IMR-90 (cell line): Measurements from ENCODE around the gene SLC66A2. TPM values are rescaled to one million over a fixed set of nuclear protein-coding genes. Genes with fewer than 3 reads are reported as not detected.

ENCODE experiments used
- ATAC-seq: fragments of 200-7000 bp; cut with Tn5 transposase; 2 replicates; pipeline ENCODE4 v1.9.1; 2020; ENCODE audit warnings: low read depth, mild to moderate bottlenecking, moderate library complexity
- BruUV-seq: library from RNA; stranded (reverse); fragments of 400-500 nt; replicated peaks from 2 replicates; lab custom pipeline; 2021; lab: Mats Ljungman, UMichigan
- CTCF ChIA-PET: fragments of 300-600 bp; formaldehyde crosslinking; extraction: SDS; loops from one replicate; lab custom pipeline; 2021; ENCODE audit warnings: antibody characterized with exemption; lab: Yijun Ruan, JAX
- POLR2A ChIA-PET: fragments of 300-600 bp; sonication (Branson Sonifier 250); formaldehyde crosslinking; loops from one replicate; lab custom pipeline; 2022; ENCODE audit warnings: antibody characterized with exemption; ENCODE audit not compliant: unreplicated experiment; lab: Charles Lee
- DNase-seq: peaks from one replicate; pipeline ENCODE4 v3.0.0; 2013
- H2AFZ ChIP-seq: replicated peaks from 2 replicates; pipeline ENCODE3; 2013; ENCODE audit warnings: low read length, mild to moderate bottlenecking; ENCODE audit not compliant: poor library complexity
- H2AK5ac ChIP-seq: 2 replicates; pipeline ENCODE4 v1.6.1; 2013; ENCODE audit warnings: low read depth, low read length, inconsistent platforms
- H2AK9ac ChIP-seq: replicated peaks from 2 replicates; pipeline ENCODE3; 2013; ENCODE audit warnings: mild to moderate bottlenecking, low read depth, low read length, moderate library complexity; ENCODE audit not compliant: poor library complexity
- H2BK120ac ChIP-seq: 2 replicates; pipeline ENCODE4 v1.6.1; 2013; ENCODE audit warnings: low read depth, low read length, inconsistent platforms
- H2BK15ac ChIP-seq: 3 replicates; pipeline ENCODE4 v1.6.1; 2013; ENCODE audit warnings: low read depth, low read length, inconsistent platforms
- H2BK20ac ChIP-seq: 2 replicates; pipeline ENCODE4 v1.6.1; 2013; ENCODE audit warnings: low read depth, mild to moderate bottlenecking, inconsistent platforms, low read length, moderate library complexity
- H2BK5ac ChIP-seq: 2 replicates; pipeline ENCODE4 v1.6.1; 2013; ENCODE audit warnings: mild to moderate bottlenecking, low read depth, low read length, inconsistent platforms; ENCODE audit not compliant: poor library complexity, severe bottlenecking
- H3K14ac ChIP-seq: replicated peaks from 2 replicates; pipeline ENCODE4 v1.6.1; 2013; ENCODE audit warnings: low read depth, low read length, inconsistent platforms
- H3K18ac ChIP-seq: 2 replicates; pipeline ENCODE4 v1.6.1; 2013; ENCODE audit warnings: low read depth, low read length, control low read depth
- H3K23ac ChIP-seq: 2 replicates; pipeline ENCODE4 v1.6.1; 2013; ENCODE audit warnings: low read depth, low read length, inconsistent platforms
- H3K27ac ChIP-seq: 2 replicates; pipeline ENCODE4 v1.5.1; 2013; ENCODE audit warnings: mild to moderate bottlenecking, control low read depth, low read length; ENCODE audit not compliant: insufficient read depth
- H3K27me3 ChIP-seq: 2 replicates; pipeline ENCODE4 v1.6.1; 2013; ENCODE audit warnings: low read length; ENCODE audit not compliant: control insufficient read depth, insufficient read depth
- H3K36me3 ChIP-seq: 2 replicates; pipeline ENCODE4 v1.6.1; 2013; ENCODE audit warnings: low read length, mixed read lengths; ENCODE audit not compliant: control insufficient read depth, insufficient read depth
- H3K4ac ChIP-seq: 2 replicates; pipeline ENCODE4 v1.6.1; 2013; ENCODE audit warnings: low read depth, low read length, inconsistent platforms
- H3K4me1 ChIP-seq: 2 replicates; pipeline ENCODE4 v1.6.1; 2013; ENCODE audit warnings: low read length, mixed read lengths; ENCODE audit not compliant: control insufficient read depth, insufficient read depth
- H3K4me2 ChIP-seq: 2 replicates; pipeline ENCODE4 v1.6.1; 2013; ENCODE audit warnings: low read depth, mild to moderate bottlenecking, control low read depth, low read length, moderate library complexity
- H3K4me3 ChIP-seq: 2 replicates; pipeline ENCODE4 v1.5.1; 2013; ENCODE audit warnings: low read depth, mild to moderate bottlenecking, control low read depth, low read length, moderate library complexity; ENCODE audit not compliant: insufficient read depth
- H3K56ac ChIP-seq: 2 replicates; pipeline ENCODE4 v1.6.1; 2013; ENCODE audit warnings: low read length, inconsistent platforms; ENCODE audit not compliant: insufficient read depth; ENCODE audit errors: extremely low read depth
- H3K79me1 ChIP-seq, 2 experiments: 2 replicates each; pipeline ENCODE4 v1.6.1; 2013; ENCODE audit warnings: low read length in 2 of 2, inconsistent platforms in 1 of 2, low read depth in 1 of 2
- H3K9ac ChIP-seq: 2 replicates; pipeline ENCODE4 v1.6.1; 2013; ENCODE audit warnings: low read depth, low read length, control low read depth
- H3K9me1 ChIP-seq: 2 replicates; pipeline ENCODE4 v1.6.1; 2013; ENCODE audit warnings: low read length, inconsistent platforms; ENCODE audit not compliant: insufficient read depth
- H3K9me3 ChIP-seq: 2 replicates; pipeline ENCODE4 v1.6.1; 2013; ENCODE audit warnings: low read length; ENCODE audit not compliant: control insufficient read depth, insufficient read depth
- H4K20me1 ChIP-seq: 2 replicates; pipeline ENCODE4 v1.6.1; 2013; ENCODE audit warnings: low read length, inconsistent platforms; ENCODE audit not compliant: insufficient read depth
- H4K5ac ChIP-seq: 2 replicates; pipeline ENCODE4 v1.6.1; 2013; ENCODE audit warnings: mild to moderate bottlenecking, low read depth, low read length, control low read depth
- H4K8ac ChIP-seq, 2 experiments: 2 replicates each; pipeline ENCODE4 v1.6.1; 2013; ENCODE audit warnings: low read depth in 2 of 2, low read length in 2 of 2, control low read depth in 1 of 2, inconsistent platforms in 1 of 2
- H4K91ac ChIP-seq: 2 replicates; pipeline ENCODE4 v1.6.1; 2013; ENCODE audit warnings: low read depth, low read length, inconsistent platforms; ENCODE audit not compliant: insufficient read depth
- BHLHE40 ChIP-seq: fragments of 150-350 bp; IDR thresholded peaks from 2 replicates; pipeline ENCODE4 v1.6.1; 2016; ENCODE audit warnings: mild to moderate bottlenecking, low read depth, low read length
- MXI1 ChIP-seq: IDR thresholded peaks from 2 replicates; pipeline ENCODE4 v1.6.1; 2012; ENCODE audit warnings: low read depth, mild to moderate bottlenecking, low read length, moderate library complexity, borderline replicate concordance
- NFE2L2 ChIP-seq: fragments of 150-350 bp; IDR thresholded peaks from 2 replicates; pipeline ENCODE4 v1.6.1; 2016; ENCODE audit warnings: low read depth, mild to moderate bottlenecking, low read length
- POLR2A ChIP-seq: IDR thresholded peaks from 2 replicates; pipeline ENCODE4 v1.6.1; 2012; ENCODE audit warnings: mild to moderate bottlenecking, low read depth, low read length
- RAD21 ChIP-seq: IDR thresholded peaks from 2 replicates; pipeline ENCODE4 v1.6.1; 2012; ENCODE audit warnings: low read length, improper control_type of control experiment
- WGBS, 2 experiments: methylation state at CpG; one replicate each; pipeline versions ENCODE4 v1.1.5 to v1.1.7; 2013; ENCODE audit warnings: missing lambda C conversion rate in 2 of 2; ENCODE audit not compliant: insufficient read length in 1 of 2; ENCODE audit errors: extremely low coverage in 2 of 2; 5-methylcytosine and 5-hydroxymethylcytosine counted together
- dilution Hi-C: fragments of 300-500 bp; cut with HindIII; formaldehyde crosslinking; loops from one replicate; pipeline ENCODE4 v1.14.3; 2018; ENCODE audit warnings: low sequenced_read_pairs; ENCODE audit not compliant: unreplicated experiment
- in situ Hi-C: fragments of 300-500 bp; cut with MboI; formaldehyde crosslinking; loops from 3 replicates; pipeline ENCODE4 v1.14.3; 2019; ENCODE audit warnings: low sequenced_read_pairs, inconsistent platforms, mixed read lengths
- intact Hi-C: fragments of 100-400 bp; cut with micrococcal nuclease; formaldehyde crosslinking; loops from 2 replicates; pipeline ENCODE4 v1.10.0; 2022
- polyA plus RNA-seq, 3 experiments: library from polyadenylated mRNA; depleted of rRNA; stranded (reverse); fragments of >200 nt; gene quantifications; 2 replicates each; pipeline ENCODE4 v1.2.3, GENCODE V29; 2012; ENCODE audit warnings: low replicate concordance in 1 of 3
- total RNA-seq: library from RNA; depleted of rRNA; stranded (reverse); fragments of >200 nt; gene quantifications from 2 replicates; pipeline ENCODE4 v1.2.3, GENCODE V29; 2012
- TF ChIP-seq, protein P1 (sequence below): fragments of 150-350 bp; IDR thresholded peaks from 2 replicates; pipeline ENCODE4 v1.6.1; 2017; ENCODE audit warnings: mild to moderate bottlenecking, antibody characterized with exemption, low read length, low read depth
- TF ChIP-seq, protein P2 (sequence below): fragments of 150-350 bp; IDR thresholded peaks from 2 replicates; pipeline ENCODE4 v1.6.1; 2016; ENCODE audit warnings: low read depth, mild to moderate bottlenecking, low read length, moderate library complexity, borderline replicate concordance

The SLC66A2 gene
- total and polyA plus RNA-seq, 2 of the 4 experiments (the other 2 are of a cell fraction) = 17.6 to 23.5 TPM

DNA sequence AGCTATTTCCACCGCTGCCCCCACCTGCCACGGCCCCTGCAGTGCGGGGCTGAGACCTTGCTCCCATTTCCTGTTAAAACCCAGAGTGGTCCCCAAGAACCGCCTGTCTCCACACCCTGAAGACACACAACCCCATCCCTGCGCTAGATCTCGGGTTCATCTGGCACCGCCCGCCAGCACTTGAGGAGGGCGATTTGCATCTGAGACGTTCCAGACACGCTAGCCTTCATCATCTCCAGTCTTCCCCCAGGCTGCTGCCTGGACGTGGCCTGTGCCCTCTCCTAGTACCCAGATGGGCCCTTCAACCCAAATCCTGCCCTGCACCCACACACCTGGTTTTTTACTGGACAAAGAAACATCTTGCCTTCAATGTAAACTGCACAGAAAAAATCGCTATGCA lies 49.8 kb downstream of the SLC66A2 start:
- TF ChIP-seq POLR2A = no peak
- TF ChIP-seq, protein P1, sequence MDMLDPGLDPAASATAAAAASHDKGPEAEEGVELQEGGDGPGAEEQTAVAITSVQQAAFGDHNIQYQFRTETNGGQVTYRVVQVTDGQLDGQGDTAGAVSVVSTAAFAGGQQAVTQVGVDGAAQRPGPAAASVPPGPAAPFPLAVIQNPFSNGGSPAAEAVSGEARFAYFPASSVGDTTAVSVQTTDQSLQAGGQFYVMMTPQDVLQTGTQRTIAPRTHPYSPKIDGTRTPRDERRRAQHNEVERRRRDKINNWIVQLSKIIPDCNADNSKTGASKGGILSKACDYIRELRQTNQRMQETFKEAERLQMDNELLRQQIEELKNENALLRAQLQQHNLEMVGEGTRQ = no peak
- no peak for TF ChIP-seq NFE2L2
- no peak for TF ChIP-seq RAD21
- TF ChIP-seq MXI1 = no peak
- TF ChIP-seq, protein P2, sequence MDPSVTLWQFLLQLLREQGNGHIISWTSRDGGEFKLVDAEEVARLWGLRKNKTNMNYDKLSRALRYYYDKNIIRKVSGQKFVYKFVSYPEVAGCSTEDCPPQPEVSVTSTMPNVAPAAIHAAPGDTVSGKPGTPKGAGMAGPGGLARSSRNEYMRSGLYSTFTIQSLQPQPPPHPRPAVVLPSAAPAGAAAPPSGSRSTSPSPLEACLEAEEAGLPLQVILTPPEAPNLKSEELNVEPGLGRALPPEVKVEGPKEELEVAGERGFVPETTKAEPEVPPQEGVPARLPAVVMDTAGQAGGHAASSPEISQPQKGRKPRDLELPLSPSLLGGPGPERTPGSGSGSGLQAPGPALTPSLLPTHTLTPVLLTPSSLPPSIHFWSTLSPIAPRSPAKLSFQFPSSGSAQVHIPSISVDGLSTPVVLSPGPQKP = no peak
- no peak for TF ChIP-seq BHLHE40
- Histone ChIP-seq H3K9me3 (peaks cover 37% of the 10 kb centered on the region), H3K4me3 (no peak overlapping the region), H2BK20ac (no peak overlapping the region), H3K14ac (no peak overlapping the region), H2AK9ac (no peak overlapping the region), H4K8ac (no peak overlapping the region), H4K20me1 (no peaks in the 10 kb centered on the region; the same call in 1 of the 2 replicates), H2AFZ (no peak overlapping the region), H3K27ac (no peak overlapping the region), H2BK15ac (no peak overlapping the region), H3K27me3 (no peaks in the 10 kb centered on the region), H3K79me1 (no peaks in the 10 kb centered on the region; a peak in 1 of 4 replicates), H3K4ac (no peak overlapping the region), H4K5ac (no peak overlapping the region), H3K56ac (no peak overlapping the region), H2BK5ac (no peak overlapping the region), H3K4me1 (peaks cover 4% of the 10 kb centered on the region), H3K36me3 (peaks cover 33% of the 10 kb centered on the region), H3K4me2 (no peak overlapping the region), H3K9me1 (no peaks in the 10 kb centered on the region), H3K9ac (no peak overlapping the region), H3K23ac (no peak overlapping the region), H3K18ac (no peak overlapping the region), H2AK5ac (no peak overlapping the region), H2BK120ac (no peak overlapping the region), H4K91ac (no peak overlapping the region)
- ATAC-seq = no peak
- intact Hi-C loops (no loop called here), in situ Hi-C loops (no loop called here), dilution Hi-C loops (no loop called here)
- BruUV-seq = no TSS peak
- no peak for DNase-seq
- ChIA-PET POLR2A (no interaction called here), CTCF (no interaction called here)
- 100% methylated on average over 9 of the region's 13 CpGs; no CpG with 5 or more reads in 1 of the 2 experiments for WGBS, 2 experiments
